MM.1S (cell line): Measurements from ENCODE around the gene CDH6.
A peak's percentile ranks its signal among the peaks of the same experiment; 100 is the strongest.

Experiments used
- DNase-seq: peaks from one replicate; pipeline ENCODE4 v3.0.0-alpha.2; 2015
- H2AFZ ChIP-seq: fragments of 300-600 bp; sonication (generic); 2 replicates; pipeline ENCODE4 v1.6.0; 2016; ENCODE audit warnings: antibody characterized with exemption, low read length
- H3F3A ChIP-seq: fragments of 300-600 bp; sonication (generic); 2 replicates; pipeline ENCODE4 v1.6.1; 2016; ENCODE audit warnings: mild to moderate bottlenecking, antibody characterized with exemption, low read length, moderate library complexity, mixed read lengths; ENCODE audit not compliant: insufficient read depth
- H3K27ac ChIP-seq: fragments of 300-600 bp; sonication (generic); 2 replicates; pipeline ENCODE4 v1.5.1; 2016; ENCODE audit warnings: mild to moderate bottlenecking, low read length
- H3K27me3 ChIP-seq: fragments of 300-600 bp; sonication (generic); replicated peaks from 2 replicates; pipeline ENCODE4 v1.6.0; 2016; ENCODE audit warnings: low read length; ENCODE audit not compliant: insufficient read depth
- H3K36me3 ChIP-seq: fragments of 300-600 bp; sonication (generic); replicated peaks from 2 replicates; pipeline ENCODE4 v1.6.1; 2016; ENCODE audit warnings: mild to moderate bottlenecking, low read length, mixed read lengths; ENCODE audit not compliant: insufficient read depth
- H3K4me1 ChIP-seq: fragments of 300-600 bp; sonication (generic); 2 replicates; pipeline ENCODE4 v1.6.1; 2016; ENCODE audit warnings: low read length, mixed read lengths
- H3K4me2 ChIP-seq: fragments of 300-600 bp; sonication (generic); 2 replicates; pipeline ENCODE4 v1.6.0; 2016; ENCODE audit warnings: low read depth, low read length
- H3K4me3 ChIP-seq: fragments of 300-600 bp; sonication (generic); 2 replicates; pipeline ENCODE4 v1.5.1; 2016; ENCODE audit warnings: low read length, mixed read lengths
- H3K79me2 ChIP-seq: fragments of 300-600 bp; sonication (generic); 2 replicates; pipeline ENCODE4 v1.6.1; 2016; ENCODE audit warnings: mixed run types, low read length, mixed read lengths
- H3K9ac ChIP-seq: fragments of 300-600 bp; sonication (generic); 2 replicates; pipeline ENCODE4 v1.6.1; 2016; ENCODE audit warnings: low read length, mixed read lengths
- H3K9me2 ChIP-seq: fragments of 300-600 bp; sonication (generic); replicated peaks from 2 replicates; pipeline ENCODE4 v1.6.1; 2016; ENCODE audit warnings: mild to moderate bottlenecking, low read length, mixed read lengths; ENCODE audit not compliant: insufficient read depth
- H3K9me3 ChIP-seq: fragments of 300-600 bp; sonication (generic); replicated peaks from 2 replicates; pipeline ENCODE4 v1.6.1; 2016; ENCODE audit warnings: mild to moderate bottlenecking, low read length, mixed read lengths; ENCODE audit not compliant: insufficient read depth
- H4K20me1 ChIP-seq: fragments of 300-600 bp; sonication (generic); 2 replicates; pipeline ENCODE4 v1.6.1; 2016; ENCODE audit warnings: mild to moderate bottlenecking, low read length, moderate library complexity, mixed read lengths; ENCODE audit not compliant: insufficient read depth
- CTCF ChIP-seq: fragments of 300-600 bp; sonication (generic); IDR thresholded peaks from 2 replicates; pipeline ENCODE4 v1.5.1; 2016; ENCODE audit warnings: antibody characterized with exemption, low read length, mixed read lengths
- EZH2 ChIP-seq: fragments of 300-600 bp; sonication (generic); optimal IDR thresholded peaks from 2 replicates; pipeline ENCODE3; 2017; ENCODE audit warnings: low read depth, mild to moderate bottlenecking, antibody characterized with exemption, low read length, mixed read lengths
- EZH2phosphoT487 ChIP-seq: fragments of 300-600 bp; sonication (generic); IDR thresholded peaks from 2 replicates; pipeline ENCODE4 v1.6.1; 2018; ENCODE audit warnings: antibody characterized with exemption, low read length

CDH6 gene

GRCh38 chr5:31185951-31186350 is 7.5 kb upstream of the CDH6 start:
- Histone ChIP-seq H3K4me1 (no peaks in the 10 kb centered on the region), H3K4me3 (no peak overlapping the region), H3K9ac (no peak overlapping the region), H2AFZ (no peak overlapping the region), H3K9me3 (no peaks in the 10 kb centered on the region), H3K4me2 (no peak overlapping the region), H3K27ac (no peak overlapping the region), H3K36me3 (no peaks in the 10 kb centered on the region), H3K79me2 (no peaks in the 10 kb centered on the region), H3K27me3 (no peaks in the 10 kb centered on the region), H4K20me1 (no peaks in the 10 kb centered on the region), H3K9me2 (no peaks in the 10 kb centered on the region), H3F3A (no peaks in the 10 kb centered on the region)
- TF ChIP-seq EZH2phosphoT487 (no peak), CTCF (no peak), EZH2 (no peak)
- DNase-seq, result no peak

GRCh38 chr5:31186672-31187267 is 6.7 kb upstream of the CDH6 start:
- no peaks in the 10 kb centered on the region for H3K79me2 ChIP-seq
- H3K27ac ChIP-seq, result no peak overlapping the region
- DNase-seq, result peak; percentile 36
- no peak overlapping the region for H3K9ac ChIP-seq
- TF ChIP-seq CTCF (peak; percentile 79), EZH2phosphoT487 (no peak)
- H4K20me1 ChIP-seq, result no peaks in the 10 kb centered on the region
- H3K27me3 ChIP-seq, result no peaks in the 10 kb centered on the region
- H3K9me3 ChIP-seq, result no peaks in the 10 kb centered on the region
- H2AFZ ChIP-seq, result no peak overlapping the region
- H3F3A ChIP-seq, result no peaks in the 10 kb centered on the region
- H3K9me2 ChIP-seq, result no peaks in the 10 kb centered on the region
- no peak overlapping the region for H3K4me3 ChIP-seq
- H3K4me2 ChIP-seq, result no peak overlapping the region
- H3K4me1 ChIP-seq, result no peaks in the 10 kb centered on the region
- no peaks in the 10 kb centered on the region for H3K36me3 ChIP-seq

GRCh38 chr5:31187591-31187990 is 5.9 kb upstream of the CDH6 start:
- no peaks in the 10 kb centered on the region for H3K79me2 ChIP-seq
- H3K4me2 ChIP-seq, result no peak overlapping the region
- no peaks in the 10 kb centered on the region for H4K20me1 ChIP-seq
- no peak overlapping the region for H3K9ac ChIP-seq
- no peak for DNase-seq
- no peak overlapping the region for H2AFZ ChIP-seq
- H3F3A ChIP-seq, result no peaks in the 10 kb centered on the region
- H3K9me3 ChIP-seq, result no peaks in the 10 kb centered on the region
- H3K36me3 ChIP-seq, result no peaks in the 10 kb centered on the region
- no peaks in the 10 kb centered on the region for H3K9me2 ChIP-seq
- TF ChIP-seq EZH2phosphoT487 (no peak), CTCF (no peak), EZH2 (no peak)
- no peak overlapping the region for H3K4me3 ChIP-seq
- H3K27me3 ChIP-seq, result no peaks in the 10 kb centered on the region
- H3K27ac ChIP-seq, result no peak overlapping the region
- no peaks in the 10 kb centered on the region for H3K4me1 ChIP-seq
